ENCODE measurements around the gene ECD.
"Not testable (repeated sequence)": the region's sequence is repeated elsewhere in the genome, so short reads cannot be mapped to it uniquely, and the experiment has no call there.

DNA sequence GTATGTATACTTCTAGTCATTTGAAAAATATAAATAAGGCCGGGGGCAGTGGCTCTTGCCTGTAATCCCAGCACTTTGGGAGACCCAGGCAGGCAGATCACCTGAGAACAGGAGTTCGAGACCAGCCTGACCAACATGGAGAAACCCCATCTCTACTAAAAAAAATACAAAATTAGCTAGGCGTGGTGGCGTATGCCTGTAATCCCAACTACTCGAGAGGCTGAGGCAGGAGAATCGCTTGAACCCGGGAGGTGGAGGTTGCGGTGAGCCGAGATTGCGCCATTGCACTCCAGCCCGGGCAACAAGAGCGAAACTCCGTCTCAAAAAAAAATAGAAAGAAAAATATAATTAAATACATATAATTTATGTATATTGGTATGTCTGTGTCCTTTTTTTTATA, 55.8 kb downstream of the ECD start:
- TF ChIP-seq POLR2A (IDR thresholded peaks at IDR 0.05): not testable (repeated sequence)
- TF ChIP-seq, protein P1, sequence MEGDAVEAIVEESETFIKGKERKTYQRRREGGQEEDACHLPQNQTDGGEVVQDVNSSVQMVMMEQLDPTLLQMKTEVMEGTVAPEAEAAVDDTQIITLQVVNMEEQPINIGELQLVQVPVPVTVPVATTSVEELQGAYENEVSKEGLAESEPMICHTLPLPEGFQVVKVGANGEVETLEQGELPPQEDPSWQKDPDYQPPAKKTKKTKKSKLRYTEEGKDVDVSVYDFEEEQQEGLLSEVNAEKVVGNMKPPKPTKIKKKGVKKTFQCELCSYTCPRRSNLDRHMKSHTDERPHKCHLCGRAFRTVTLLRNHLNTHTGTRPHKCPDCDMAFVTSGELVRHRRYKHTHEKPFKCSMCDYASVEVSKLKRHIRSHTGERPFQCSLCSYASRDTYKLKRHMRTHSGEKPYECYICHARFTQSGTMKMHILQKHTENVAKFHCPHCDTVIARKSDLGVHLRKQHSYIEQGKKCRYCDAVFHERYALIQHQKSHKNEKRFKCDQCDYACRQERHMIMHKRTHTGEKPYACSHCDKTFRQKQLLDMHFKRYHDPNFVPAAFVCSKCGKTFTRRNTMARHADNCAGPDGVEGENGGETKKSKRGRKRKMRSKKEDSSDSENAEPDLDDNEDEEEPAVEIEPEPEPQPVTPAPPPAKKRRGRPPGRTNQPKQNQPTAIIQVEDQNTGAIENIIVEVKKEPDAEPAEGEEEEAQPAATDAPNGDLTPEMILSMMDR (IDR thresholded peaks at IDR 0.05): not testable (repeated sequence)

Measured in lower leg skin (tissue), 3 donors.